K562 (cell line): ENCODE measurements around the gene EPHA4. TPM values are rescaled to one million over a fixed set of nuclear protein-coding genes. Genes with fewer than 3 reads are reported as not detected.

Experiments
- ARID4B ChIP-seq: sonication (generic); formaldehyde crosslinking; IDR thresholded peaks from 2 replicates; pipeline ENCODE4 v1.8.0; 2022; ENCODE audit warnings: mild to moderate bottlenecking, missing genetic modification reagents
- ATF4 ChIP-seq: fragments of 450-650 bp; formaldehyde crosslinking; IDR thresholded peaks from 2 replicates; pipeline ENCODE4 v1.4.0; 2022; ENCODE audit warnings: mild to moderate bottlenecking, moderate library complexity
- BCOR ChIP-seq: fragments of 450-650 bp; IDR thresholded peaks from 2 replicates; pipeline ENCODE4 v1.6.1; 2016
- DMBX1 ChIP-seq: fragments of 250-450 bp; sonication (Bioruptor Pico); IDR thresholded peaks from 2 replicates; pipeline ENCODE4 v1.8.0; 2022; ENCODE audit warnings: inconsistent platforms, mild to moderate bottlenecking, moderate library complexity, borderline replicate concordance
- EWSR1 ChIP-seq: fragments of 450-650 bp; IDR thresholded peaks from 2 replicates; pipeline ENCODE4 v1.6.1; 2018; ENCODE audit warnings: borderline replicate concordance, mild to moderate bottlenecking, low read depth, moderate library complexity; ENCODE audit not compliant: partially characterized antibody
- MBD1 ChIP-seq: fragments of 250-450 bp; sonication (Bioruptor Pico); IDR thresholded peaks from 2 replicates; pipeline ENCODE4 v1.8.0; 2022; ENCODE audit warnings: inconsistent platforms
- MIER1 ChIP-seq: fragments of 450-650 bp; IDR thresholded peaks from 2 replicates; pipeline ENCODE4 v1.6.1; 2016; ENCODE audit warnings: antibody characterized with exemption, mild to moderate bottlenecking, low read depth
- TEAD1 ChIP-seq, 2 experiments: fragments of 450-650 bp in 1 of 2; sonication (generic) in 1 of 2; formaldehyde crosslinking; IDR thresholded peaks; 2 replicates each; pipeline versions ENCODE4 v1.4.0 to v1.8.0; 2020 to 2022; ENCODE audit warnings: mild to moderate bottlenecking in 2 of 2, missing genetic modification reagents in 1 of 2
- ZNF407 ChIP-seq: fragments of 450-650 bp; IDR thresholded peaks from 2 replicates; pipeline ENCODE4 v1.6.1; 2016; ENCODE audit warnings: low read depth
- ZNF57 ChIP-seq: fragments of 450-650 bp; formaldehyde crosslinking; IDR thresholded peaks from 2 replicates; pipeline ENCODE4 v1.4.0; 2020; ENCODE audit warnings: mild to moderate bottlenecking, moderate library complexity
- ZSCAN32 ChIP-seq: fragments of 450-650 bp; formaldehyde crosslinking; IDR thresholded peaks from 2 replicates; pipeline ENCODE4 v1.4.0; 2020; ENCODE audit warnings: mild to moderate bottlenecking, moderate library complexity
- polyA plus RNA-seq, 8 experiments: library from polyadenylated mRNA; depleted of rRNA in 4 of 8; stranded (reverse) in 5 of 8; unstranded in 3 of 8; fragments of >200 nt; fragmentation: Nextera tagmentation in 2 of 8; fragmentation: Illumina TruSeq in 1 of 8; extraction: Ambion mirVana in 2 of 8; extraction: Trizol in 1 of 8; gene quantifications; 2 replicates each; pipeline versions ENCODE4 v1.2.1 to v1.2.3, GENCODE V29; 2011 to 2014; ENCODE audit warnings: inconsistent platforms in 1 of 8, missing spikeins in 1 of 8
- total RNA-seq, 7 experiments: library from RNA; depleted of rRNA in 6 of 7; stranded (reverse); fragments of >200 nt in 6 of 7; fragmentation: Illumina TruSeq in 2 of 7; extraction: Trizol in 2 of 7; gene quantifications; 2 replicates each; pipeline versions ENCODE4 v1.2.1 to v1.2.3, GENCODE V29; 2011 to 2021; ENCODE audit warnings: low replicate concordance in 1 of 7

EPHA4 gene
- total and polyA plus RNA-seq, 9 of the 15 experiments (the other 6 are each of a cell fraction or from before 2014, with no cell fraction given): 0.07 to 0.09 (median 0.07) TPM; not detected in 6

GRCh38 chr2:221458578-221458977 is 113.5 kb downstream of the EPHA4 start (continued):
- TF ChIP-seq ZNF407 (no peak), BCOR (no peak), ZNF57 (CRISPR knock-in tag) (no peak), ZSCAN32 (CRISPR knock-in tag) (no peak), ARID4B (no peak), MIER1 (no peak), MBD1 (no peak), DMBX1 (CRISPR knock-in tag) (no peak), ATF4 (CRISPR knock-in tag) (no peak), EWSR1 (no peak), TEAD1 (CRISPR knock-in tag; IDR thresholded peaks at IDR 0.05) (no peak)
